Activated CD8-positive, alpha-beta memory T cell treated with anti-CD3 and anti-CD28 coated beads, Interleukin-2, amount 50 U/mL, for 4 hours (primary cell): Measurements from ENCODE around the gene PRDX6.
A peak's percentile ranks its signal among the peaks of the same experiment; 100 is the strongest.
"Not testable (repeated sequence)": the region's sequence is repeated elsewhere in the genome, so short reads cannot be mapped to it uniquely, and the experiment has no call there.

ENCODE experiments used
- DNase-seq: peaks from one replicate; pipeline ENCODE4 v3.0.0-alpha.2; 2020

PRDX6 gene

GRCh38 chr1:173477286-173478093 lies at the start of gene PRDX6:
TSS of gene PRDX6 (plus strand) at chr1:173477335. CDS start at chr1:173477398, 63 bp downstream.
- DNase-seq, result peak; percentile 84

GRCh38 chr1:173429471-173430402 lies 47.4 kb upstream of the PRDX6 start:
- DNase-seq, result peak; percentile 56

- DNase-seq, result no peak
These were observed 46.3 kb upstream of the PRDX6 start for GRCh38 chr1:173430677-173431303.

DNA sequence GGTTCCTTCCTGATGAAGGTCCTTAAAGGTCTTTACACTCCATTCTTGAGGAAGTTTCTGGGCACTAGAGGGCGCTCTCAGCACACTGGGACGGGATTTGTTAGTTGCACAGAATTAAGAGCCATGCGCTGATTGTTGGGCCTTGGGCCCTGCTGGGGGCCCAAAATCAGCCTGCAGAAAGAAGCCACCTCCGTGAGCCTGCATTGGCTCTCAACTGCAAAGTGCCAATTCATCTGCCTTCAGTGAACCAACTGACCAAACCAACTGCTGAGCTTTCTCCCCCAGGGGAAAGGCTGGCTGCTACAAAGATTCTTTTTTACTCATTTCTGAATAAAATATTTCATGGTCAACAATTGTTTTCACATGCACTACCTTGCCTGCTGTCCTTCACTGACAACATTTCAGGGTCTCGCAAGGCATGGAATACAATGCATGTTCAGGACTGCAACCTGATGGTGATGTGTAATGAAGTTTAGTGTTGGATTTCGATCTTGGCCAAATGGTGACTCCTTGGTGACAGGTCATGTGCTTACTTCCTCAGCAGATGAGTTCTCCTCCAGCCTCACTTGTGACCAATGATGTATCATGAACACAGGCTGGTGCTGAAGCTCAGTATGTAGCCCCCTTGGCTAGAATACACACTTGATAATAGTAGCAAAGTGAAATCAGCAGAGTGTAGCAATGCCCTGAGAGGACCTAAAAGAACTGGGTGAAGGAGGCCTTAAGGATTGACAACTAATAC lies 45.7 kb upstream of the PRDX6 start:
- peak; percentile 91 for DNase-seq

- no peak for DNase-seq
These were observed 44.8 kb upstream of the PRDX6 start for GRCh38 chr1:173432331-173432730.

- no peak for DNase-seq
These were observed 43.3 kb upstream of the PRDX6 start for GRCh38 chr1:173433751-173434326.

GRCh38 chr1:173436841-173437428 lies 40.2 kb upstream of the PRDX6 start:
- no peak for DNase-seq

DNA sequence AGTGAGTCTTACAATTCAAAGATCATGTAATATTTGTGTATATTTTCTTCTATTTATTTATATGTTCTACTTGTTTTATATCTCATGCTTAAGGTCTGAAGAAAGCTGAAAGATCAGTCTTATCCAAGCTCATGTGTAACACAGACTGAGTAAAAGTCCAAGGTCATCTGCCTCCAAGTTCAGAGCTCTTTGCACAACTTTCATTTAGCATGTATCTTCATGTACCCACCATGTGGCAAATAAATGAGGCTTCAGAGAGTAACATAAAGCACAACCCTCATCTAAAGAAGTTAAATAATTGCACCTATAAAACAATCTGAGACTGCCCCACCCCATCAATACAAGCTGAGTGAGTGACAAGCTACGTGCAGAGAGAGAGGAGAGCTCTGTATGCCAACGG lies 38.5 kb upstream of the PRDX6 start:
- no peak for DNase-seq

- no peak for DNase-seq
These were observed 36.7 kb upstream of the PRDX6 start for GRCh38 chr1:173440430-173440829.

DNA sequence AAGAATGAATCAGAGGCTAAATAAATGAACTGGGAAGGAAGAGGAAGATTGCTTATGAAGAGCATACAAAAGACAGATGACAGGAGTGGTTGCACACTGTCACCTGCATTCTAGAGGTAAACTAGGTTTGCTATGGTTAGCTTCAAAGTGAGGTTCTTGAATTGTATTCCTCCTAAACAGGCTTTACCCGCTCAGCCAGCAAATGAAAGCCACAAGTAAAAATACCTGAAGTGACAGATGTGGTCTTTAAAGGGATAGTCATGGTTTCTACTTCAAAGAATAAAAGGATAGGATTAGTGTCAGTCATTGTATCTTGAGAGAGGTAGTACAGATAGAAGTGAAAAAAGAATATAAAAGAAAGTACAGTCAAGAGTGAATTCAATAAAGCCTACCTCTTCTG lies 32.4 kb upstream of the PRDX6 start:
- no peak for DNase-seq

DNA sequence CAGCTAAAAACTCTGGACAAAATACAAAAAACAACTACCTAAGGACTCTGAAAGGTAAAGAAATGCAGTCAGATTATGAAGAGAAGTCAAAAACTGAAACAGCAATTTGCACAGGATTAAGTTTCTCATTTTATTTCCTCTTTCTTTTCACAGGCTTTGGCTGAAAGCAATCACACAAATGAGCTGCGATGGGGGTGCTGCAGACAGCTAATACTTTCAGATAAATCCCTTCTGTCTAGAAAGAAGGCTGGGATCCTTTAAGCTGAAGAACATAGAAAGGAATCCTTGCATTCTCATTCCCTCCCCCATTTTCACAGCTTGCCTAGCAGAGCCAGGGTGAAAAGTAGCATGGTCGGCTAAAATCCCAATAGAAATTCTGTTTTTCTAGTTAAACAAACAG lies 32.0 kb upstream of the PRDX6 start:
- DNase-seq, result no peak

DNA sequence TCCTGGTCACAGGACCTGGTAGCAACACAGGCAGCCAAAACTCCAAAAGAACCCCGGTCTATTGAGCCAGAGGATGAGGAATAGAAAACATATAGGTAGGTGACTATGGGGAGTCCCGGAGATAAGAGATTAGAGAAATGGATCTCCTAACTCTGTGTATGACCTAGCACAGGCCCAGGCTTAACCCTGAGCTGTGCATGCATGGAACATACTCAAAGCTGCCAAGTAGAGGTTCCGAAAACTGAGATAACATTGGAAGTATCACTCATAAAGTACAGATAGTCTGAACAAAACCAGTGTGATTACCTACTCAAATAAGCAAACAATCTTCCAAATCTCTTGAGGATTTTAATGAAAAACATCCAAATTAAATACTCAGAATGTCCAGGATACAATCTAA lies 31.5 kb upstream of the PRDX6 start:
- DNase-seq, result no peak

- DNase-seq, result no peak
These were observed 29.9 kb upstream of the PRDX6 start for GRCh38 chr1:173447224-173447623.

GRCh38 chr1:173448945-173449344 lies 28.2 kb upstream of the PRDX6 start:
- DNase-seq, result no peak

DNA sequence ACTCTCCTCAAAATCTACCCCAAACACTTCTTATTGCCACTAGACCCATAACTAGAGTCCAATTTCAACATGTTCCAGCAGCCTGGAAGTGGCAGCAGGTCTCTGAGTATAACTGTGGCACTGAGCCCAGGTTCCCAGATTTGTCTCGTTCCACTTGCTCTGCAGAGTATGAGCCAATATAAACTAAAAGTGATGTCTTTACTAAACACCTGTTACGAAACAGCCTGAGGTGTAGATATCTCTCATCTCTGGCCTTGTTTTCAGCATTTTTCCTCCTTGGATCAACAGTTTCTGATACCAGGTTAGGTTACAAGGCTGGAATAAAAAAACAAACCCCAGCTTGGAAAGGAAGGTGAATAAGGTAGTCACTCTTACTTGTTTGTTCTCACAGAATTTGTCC lies 25.2 kb upstream of the PRDX6 start:
- no peak for DNase-seq

DNA sequence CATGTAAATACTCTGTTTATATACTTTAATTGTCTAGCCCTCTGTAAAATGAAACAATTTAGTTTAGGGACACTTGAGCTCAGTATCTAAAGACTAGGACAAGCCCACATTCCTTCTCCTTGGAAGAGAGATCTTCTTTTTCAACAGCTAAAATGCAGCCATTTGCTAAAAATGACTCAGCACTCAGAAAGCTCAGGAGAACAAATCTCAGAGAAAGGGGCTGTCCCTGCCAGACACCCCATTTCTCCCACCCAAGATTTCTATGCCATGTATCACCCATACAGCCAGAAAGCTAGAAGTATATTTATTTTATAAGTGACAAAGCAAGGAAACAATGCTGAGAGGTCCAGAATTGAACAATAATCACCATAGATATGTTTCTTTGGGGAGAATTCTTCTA lies 23.2 kb upstream of the PRDX6 start:
- no peak for DNase-seq

GRCh38 chr1:173454966-173455524 lies 22.1 kb upstream of the PRDX6 start:
- no peak for DNase-seq

GRCh38 chr1:173459885-173460284 lies 17.2 kb upstream of the PRDX6 start:
- no peak for DNase-seq

- not testable (repeated sequence) for DNase-seq
These were observed 14.5 kb upstream of the PRDX6 start for GRCh38 chr1:173462666-173463065.

- not testable (repeated sequence) for DNase-seq
These were observed 12.9 kb upstream of the PRDX6 start for GRCh38 chr1:173464185-173464584.

DNA sequence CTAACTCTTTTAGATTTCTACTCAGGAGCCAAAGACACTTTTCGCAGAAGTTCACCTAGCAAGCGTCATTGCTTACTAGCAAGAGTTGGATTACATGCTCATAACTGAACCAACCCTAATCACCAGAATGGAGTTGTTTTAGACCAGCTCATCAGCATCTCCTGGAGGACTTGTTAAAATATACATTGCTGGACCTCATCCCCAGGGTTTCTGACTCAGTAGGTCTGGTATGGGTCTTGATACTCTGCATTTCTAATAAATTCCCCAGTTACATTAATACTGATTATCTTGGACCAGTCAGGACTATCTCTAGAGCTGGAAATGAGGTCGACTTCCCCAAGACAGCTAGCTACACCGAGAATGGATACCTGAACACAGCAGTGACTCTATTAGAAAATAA lies 9.7 kb upstream of the PRDX6 start:
- DNase-seq, result no peak

DNA sequence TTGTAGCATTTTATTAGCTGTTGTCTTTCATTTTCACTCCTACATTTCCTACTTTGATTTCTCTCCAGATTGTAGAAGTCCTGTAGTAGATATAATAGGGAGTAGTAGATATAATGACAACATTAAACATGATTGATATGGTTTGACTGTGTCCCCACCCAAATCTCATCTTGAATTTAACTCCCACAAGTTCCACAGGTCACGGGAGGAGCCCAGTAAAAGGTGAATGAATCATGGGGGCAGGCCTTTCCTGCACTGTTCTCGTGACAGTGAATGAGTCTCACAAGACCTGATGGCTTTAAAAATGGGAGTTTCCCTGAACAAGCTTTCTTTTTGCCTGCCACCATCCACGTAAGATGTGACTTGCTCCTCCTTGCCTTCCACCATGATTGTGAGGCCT lies 7.5 kb upstream of the PRDX6 start:
- no peak for DNase-seq
